PFSK-1 (cell line): ENCODE measurements around the gene FYB1.

Experiments used
- FOXP2 ChIP-seq: optimal IDR thresholded peaks from 2 replicates; pipeline ENCODE3; 2011; ENCODE audit warnings: borderline replicate concordance, control low read depth, inconsistent platforms; ENCODE audit not compliant: insufficient read depth; ENCODE audit errors: extremely low read length, extremely low read depth
- POLR2AphosphoS5 ChIP-seq: IDR thresholded peaks from 2 replicates; pipeline ENCODE4 v1.6.1; 2012; ENCODE audit warnings: low read depth, mild to moderate bottlenecking, control low read depth, low read length, moderate library complexity
- REST ChIP-seq, 2 experiments: IDR thresholded peaks; 2 replicates each; pipeline versions ENCODE4 v1.6.1 to v1.8.0; 2011 to 2012; ENCODE audit warnings: low read depth in 2 of 2, low read length in 2 of 2, control low read depth in 1 of 2, inconsistent platforms in 1 of 2, mild to moderate bottlenecking in 1 of 2, moderate library complexity in 1 of 2; ENCODE audit not compliant: insufficient read depth in 1 of 2
- SIN3A ChIP-seq: IDR thresholded peaks from 2 replicates; pipeline ENCODE4 v1.6.1; 2012; ENCODE audit warnings: mild to moderate bottlenecking, low read length, moderate library complexity, borderline replicate concordance; ENCODE audit not compliant: insufficient read depth
- TAF1 ChIP-seq: IDR thresholded peaks from 2 replicates; pipeline ENCODE4 v1.6.1; 2012; ENCODE audit warnings: low read length, control low read depth, borderline replicate concordance; ENCODE audit not compliant: insufficient read depth

GRCh38 chr5:39220280-39221030 is 1.1 kb upstream of the FYB1 start:
- TF ChIP-seq POLR2AphosphoS5 (no peak), FOXP2 (no peak), REST (IDR thresholded peaks at IDR 0.05; ENCODE audit: insufficient read depth in 1 of 2, low read depth in 2 of 2, low read length in 2 of 2) (no peak), TAF1 (no peak), SIN3A (no peak)
